HK-2 (cell line): ENCODE measurements around the gene FBXW5.

Source experiments
- DNase-seq: peaks from one replicate; pipeline ENCODE4 v3.0.0-alpha.2; 2018; ENCODE audit not compliant: unreplicated experiment

Gene FBXW5

GRCh38 chr9:136978073-136978864, 33.7 kb upstream of the FBXW5 start:
- DNase-seq = peak; percentile 69

GRCh38 chr9:136977649-136978072, 33.1 kb upstream of the FBXW5 start:
- DNase-seq = peak; percentile 23

GRCh38 chr9:136977223-136977622, 32.7 kb upstream of the FBXW5 start, which contains the start of gene PTGDS:
Gene PTGDS (plus strand): TSS chr9:136977504. CDS start chr9:136977579, 75 bp downstream.
- DNase-seq = no peak

- DNase-seq = no peak
Measured at GRCh38 chr9:136975644-136976043, 31.1 kb upstream of the FBXW5 start.

- no peak for DNase-seq
Measured at GRCh38 chr9:136974817-136975535, 30.4 kb upstream of the FBXW5 start.

- no peak for DNase-seq
Measured at GRCh38 chr9:136973618-136974617, 29.4 kb upstream of the FBXW5 start.

- no peak for DNase-seq
Measured at GRCh38 chr9:136972743-136973142, 28.2 kb upstream of the FBXW5 start.

GRCh38 chr9:136972335-136972734, 27.8 kb upstream of the FBXW5 start:
- DNase-seq = no peak

- DNase-seq = no peak
Measured at GRCh38 chr9:136971746-136972145, 27.2 kb upstream of the FBXW5 start.

GRCh38 chr9:136970361-136970760, 25.8 kb upstream of the FBXW5 start:
- DNase-seq = no peak

- DNase-seq = no peak
Measured at GRCh38 chr9:136969774-136970173, 25.2 kb upstream of the FBXW5 start.

GRCh38 chr9:136969150-136969549, 24.6 kb upstream of the FBXW5 start:
- no peak for DNase-seq

- DNase-seq = no peak
Measured at GRCh38 chr9:136968333-136969127, 24.0 kb upstream of the FBXW5 start.

GRCh38 chr9:136965771-136966484, 21.4 kb upstream of the FBXW5 start:
- no peak for DNase-seq

- DNase-seq = no peak
Measured at GRCh38 chr9:136964833-136965422, 20.4 kb upstream of the FBXW5 start.

- no peak for DNase-seq
Measured at GRCh38 chr9:136964171-136964689, 19.7 kb upstream of the FBXW5 start.

- DNase-seq = no peak
Measured at GRCh38 chr9:136963751-136964150, 19.2 kb upstream of the FBXW5 start.

- no peak for DNase-seq
Measured at GRCh38 chr9:136963341-136963740, 18.8 kb upstream of the FBXW5 start.

- no peak for DNase-seq
Measured at GRCh38 chr9:136962701-136963248, 18.2 kb upstream of the FBXW5 start.
